SK-N-SH treated with all-trans-retinoic acid at 6 μM for 48 hours (cell line): ENCODE results near the gene DDX23.
"Not testable (repeated sequence)": the region's sequence is repeated elsewhere in the genome, so short reads cannot be mapped to it uniquely, and the experiment has no call there.

Experiments used
- CREB5 ChIP-seq: fragments of 250-450 bp; sonication (Bioruptor Pico); IDR thresholded peaks from 2 replicates; pipeline ENCODE4 v1.5.1; 2020; ENCODE audit warnings: low read depth, mild to moderate bottlenecking, moderate library complexity
- ISL1 ChIP-seq: fragments of 250-450 bp; sonication (Bioruptor Pico); IDR thresholded peaks from 2 replicates; pipeline ENCODE4 v2.1.2; 2022; ENCODE audit warnings: mild to moderate bottlenecking, moderate library complexity
- OSR1 ChIP-seq: fragments of 250-450 bp; sonication (Bioruptor Pico); IDR thresholded peaks from 2 replicates; pipeline ENCODE4 v1.8.0; 2022; ENCODE audit warnings: moderate library complexity, mild to moderate bottlenecking, inconsistent platforms
- PATZ1 ChIP-seq: fragments of 250-450 bp; sonication (Bioruptor Pico); IDR thresholded peaks from 2 replicates; pipeline ENCODE4 v1.8.0; 2020; ENCODE audit warnings: mild to moderate bottlenecking, moderate library complexity, borderline replicate concordance
- RARB ChIP-seq: fragments of 250-450 bp; sonication (Bioruptor Pico); IDR thresholded peaks from 2 replicates; pipeline ENCODE4 v1.8.0; 2021; ENCODE audit warnings: mild to moderate bottlenecking, moderate library complexity
- SNAI2 ChIP-seq: fragments of 250-450 bp; sonication (Bioruptor Pico); IDR thresholded peaks from 2 replicates; pipeline ENCODE4 v1.5.0; 2020; ENCODE audit warnings: mild to moderate bottlenecking, moderate library complexity
- TCF4 ChIP-seq: fragments of 250-450 bp; sonication (Bioruptor Pico); IDR thresholded peaks from 2 replicates; pipeline ENCODE4 v1.8.0; 2021; ENCODE audit warnings: mild to moderate bottlenecking, moderate library complexity, borderline replicate concordance
- TOX ChIP-seq: fragments of 250-450 bp; sonication (Bioruptor Pico); IDR thresholded peaks from 2 replicates; pipeline ENCODE4 v1.8.0; 2021; ENCODE audit warnings: mild to moderate bottlenecking, moderate library complexity, borderline replicate concordance
- ZFP3 ChIP-seq: fragments of 250-450 bp; sonication (Bioruptor Pico); IDR thresholded peaks from 2 replicates; pipeline ENCODE4 v1.5.0; 2020; ENCODE audit warnings: mild to moderate bottlenecking, moderate library complexity
- ZFP30 ChIP-seq: fragments of 450-650 bp; formaldehyde crosslinking; IDR thresholded peaks from 2 replicates; pipeline ENCODE4 v1.5.0; 2022; ENCODE audit warnings: mild to moderate bottlenecking, moderate library complexity
- ZNF565 ChIP-seq: fragments of 450-650 bp; formaldehyde crosslinking; conservative IDR thresholded peaks from 2 replicates; pipeline ENCODE4 v1.5.0; 2020; ENCODE audit warnings: low read depth, mild to moderate bottlenecking, moderate library complexity
- ZNF8 ChIP-seq: fragments of 450-650 bp; formaldehyde crosslinking; IDR thresholded peaks from 2 replicates; pipeline ENCODE4 v1.5.0; 2020; ENCODE audit warnings: mild to moderate bottlenecking, moderate library complexity

GRCh38 chr12:48842021-48842420, 9.9 kb downstream of the DDX23 start:
- TF ChIP-seq ZNF8 (CRISPR knock-in tag); TCF4; CREB5 (CRISPR knock-in tag); PATZ1 (CRISPR knock-in tag); ZFP30; OSR1 (CRISPR knock-in tag); ISL1 (CRISPR knock-in tag); ZNF565 (CRISPR knock-in tag); ZFP3 (CRISPR knock-in tag); RARB (CRISPR knock-in tag); TOX (CRISPR knock-in tag); SNAI2 (CRISPR knock-in tag): not testable (repeated sequence)
